Prostate gland (tissue), 2 donors: ENCODE results near the gene RTN3.
"Not testable (repeated sequence)": the region's sequence is repeated elsewhere in the genome, so short reads cannot be mapped to it uniquely, and the experiment has no call there.

ENCODE experiments used
- POLR2A ChIP-seq: fragments of 450-650 bp; IDR thresholded peaks from one replicate; pipeline ENCODE4 v1.6.1; 2016; ENCODE audit warnings: antibody characterized with exemption, mild to moderate bottlenecking
- POLR2AphosphoS5 ChIP-seq: sonication (generic); formaldehyde crosslinking; IDR thresholded peaks from one replicate; pipeline ENCODE4 v1.6.1; 2017; ENCODE audit warnings: antibody characterized with exemption
- TF ChIP-seq, protein P1 (sequence below), 4 experiments: fragments of 200-600 bp in 2 of 4; fragments of 450-650 bp in 2 of 4; sonication (generic) in 2 of 4; IDR thresholded peaks; 1 replicate in 3 of 4; 2 replicates in 1 of 4; pipeline ENCODE4 v1.5.1; 2016 to 2019; ENCODE audit warnings: antibody characterized with exemption in 4 of 4, mild to moderate bottlenecking in 2 of 4, moderate library complexity in 2 of 4

DNA sequence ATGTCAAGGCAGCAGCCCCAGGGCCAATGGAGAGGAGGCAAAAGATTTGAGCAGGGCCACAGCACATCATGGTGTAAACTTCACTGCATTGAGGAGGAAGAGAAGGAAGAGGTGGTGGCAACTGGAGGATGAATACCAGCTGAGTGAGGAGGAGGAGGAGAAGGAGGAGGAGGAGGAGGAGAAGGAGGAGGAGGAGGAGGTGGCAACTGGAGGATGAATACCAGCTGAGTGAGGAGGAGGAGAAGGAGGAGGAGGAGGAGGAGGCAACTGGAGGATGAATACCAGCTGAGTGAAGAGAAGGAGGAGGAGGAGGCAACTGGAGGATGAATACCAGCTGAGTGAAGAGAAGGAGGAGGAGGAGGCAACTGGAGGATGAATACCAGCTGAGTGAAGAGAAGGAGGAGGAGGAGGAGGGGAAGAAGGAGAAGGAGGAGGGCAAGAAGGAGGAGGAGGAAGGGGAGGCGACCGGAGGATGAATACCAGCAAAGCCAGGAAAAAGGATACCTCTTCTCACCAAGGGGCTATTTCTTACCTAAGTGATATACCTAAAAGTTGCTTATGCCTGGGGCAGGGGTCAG, 90.5 kb downstream of the RTN3 start:
- TF ChIP-seq, protein P1, sequence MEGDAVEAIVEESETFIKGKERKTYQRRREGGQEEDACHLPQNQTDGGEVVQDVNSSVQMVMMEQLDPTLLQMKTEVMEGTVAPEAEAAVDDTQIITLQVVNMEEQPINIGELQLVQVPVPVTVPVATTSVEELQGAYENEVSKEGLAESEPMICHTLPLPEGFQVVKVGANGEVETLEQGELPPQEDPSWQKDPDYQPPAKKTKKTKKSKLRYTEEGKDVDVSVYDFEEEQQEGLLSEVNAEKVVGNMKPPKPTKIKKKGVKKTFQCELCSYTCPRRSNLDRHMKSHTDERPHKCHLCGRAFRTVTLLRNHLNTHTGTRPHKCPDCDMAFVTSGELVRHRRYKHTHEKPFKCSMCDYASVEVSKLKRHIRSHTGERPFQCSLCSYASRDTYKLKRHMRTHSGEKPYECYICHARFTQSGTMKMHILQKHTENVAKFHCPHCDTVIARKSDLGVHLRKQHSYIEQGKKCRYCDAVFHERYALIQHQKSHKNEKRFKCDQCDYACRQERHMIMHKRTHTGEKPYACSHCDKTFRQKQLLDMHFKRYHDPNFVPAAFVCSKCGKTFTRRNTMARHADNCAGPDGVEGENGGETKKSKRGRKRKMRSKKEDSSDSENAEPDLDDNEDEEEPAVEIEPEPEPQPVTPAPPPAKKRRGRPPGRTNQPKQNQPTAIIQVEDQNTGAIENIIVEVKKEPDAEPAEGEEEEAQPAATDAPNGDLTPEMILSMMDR (IDR thresholded peaks at IDR 0.05), result not testable (repeated sequence)
- TF ChIP-seq POLR2A, POLR2AphosphoS5: not testable (repeated sequence)
